Thyroid gland (tissue), 4 donors: ENCODE results near the gene CZIB. TPM values are rescaled to one million over a fixed set of nuclear protein-coding genes. Genes with fewer than 3 reads are reported as not detected.

Source experiments
- DNase-seq, 2 donors: peaks; one replicate each; pipeline ENCODE4 v3.0.0-alpha.2; 2019
- H3K27ac ChIP-seq, 3 donors: fragments of 200-600 bp; sonication (generic); 1 replicate in 2 of 3; 2 replicates in 1 of 3; pipeline ENCODE4 v1.5.1; 2016 to 2019; ENCODE audit warnings: mild to moderate bottlenecking in 1 of 3, moderate library complexity in 1 of 3
- H3K27me3 ChIP-seq: fragments of 200-600 bp; sonication (generic); one replicate; pipeline ENCODE4 v1.5.1; 2019
- H3K36me3 ChIP-seq, 2 donors: fragments of 200-600 bp; sonication (generic); one replicate each; pipeline ENCODE4 v1.5.1; 2016 to 2019
- H3K4me1 ChIP-seq, 2 donors: fragments of 200-600 bp; sonication (generic); one replicate each; pipeline ENCODE4 v1.5.1; 2017 to 2019
- H3K4me3 ChIP-seq, 3 donors: fragments of 200-600 bp; sonication (generic); replicated peaks in 1 of 3; 1 replicate in 2 of 3; 2 replicates in 1 of 3; pipeline ENCODE4 v1.5.1; 2016; ENCODE audit warnings: mild to moderate bottlenecking in 1 of 3
- H3K9me3 ChIP-seq: fragments of 200-600 bp; sonication (generic); one replicate; pipeline ENCODE4 v1.5.1; 2017
- CTCF ChIP-seq, 6 experiments: fragments of 200-600 bp in 3 of 6; fragments of 450-650 bp in 3 of 6; sonication (generic) in 3 of 6; IDR thresholded peaks; one replicate each; pipeline ENCODE4 v1.5.1; 2016 to 2019; ENCODE audit warnings: antibody characterized with exemption in 6 of 6, mild to moderate bottlenecking in 2 of 6, inconsistent platforms in 1 of 6, moderate library complexity in 1 of 6
- POLR2A ChIP-seq, 2 donors: fragments of 450-650 bp; IDR thresholded peaks; one replicate each; pipeline ENCODE4 v1.6.1; 2017; ENCODE audit warnings: antibody characterized with exemption in 2 of 2, mild to moderate bottlenecking in 2 of 2, moderate library complexity in 1 of 2
- WGBS, 2 donors: methylation state at CpG; one replicate each; pipeline ENCODE4 v1.1.5; 2017; 5-methylcytosine and 5-hydroxymethylcytosine counted together
- intact Hi-C: fragments of 100-400 bp; cut with DNase I; formaldehyde crosslinking; loops from one replicate; pipeline ENCODE4 v1.15.1; 2023
- total RNA-seq, 4 donors: library from RNA; depleted of rRNA; stranded (reverse); fragments of >200 nt; gene quantifications; one replicate each; pipeline ENCODE4 v1.2.3, GENCODE V29; 2016

Gene CZIB
- total RNA-seq, 4 donors from 2014 or later, result 37.6 to 67.9 (median 56.7) TPM

GRCh38 chr1:53197291-53198200 is 22.9 kb downstream of the CZIB start:
- Histone ChIP-seq H3K9me3 (no peaks in the 10 kb centered on the region), H3K4me3 (peak overlapping the region; percentile 36 to 97 (median 83)), H3K27ac (peak overlapping the region; percentile 82 to 97 (median 93)), H3K4me1 (peaks cover 22% of the 10 kb centered on the region in 2 donors), H3K27me3 (no peaks in the 10 kb centered on the region), H3K36me3 (peaks cover 3 to 12% of the 10 kb centered on the region in 2 donors)
- 32 to 34% methylated on average over 13 of the region's 13 CpGs for WGBS, 2 donors
- intact Hi-C loops, result no loop called here
- DNase-seq, result no peak
- TF ChIP-seq CTCF (IDR thresholded peaks at IDR 0.05) (no peak), POLR2A (IDR thresholded peaks at IDR 0.05) (no peak)

DNA sequence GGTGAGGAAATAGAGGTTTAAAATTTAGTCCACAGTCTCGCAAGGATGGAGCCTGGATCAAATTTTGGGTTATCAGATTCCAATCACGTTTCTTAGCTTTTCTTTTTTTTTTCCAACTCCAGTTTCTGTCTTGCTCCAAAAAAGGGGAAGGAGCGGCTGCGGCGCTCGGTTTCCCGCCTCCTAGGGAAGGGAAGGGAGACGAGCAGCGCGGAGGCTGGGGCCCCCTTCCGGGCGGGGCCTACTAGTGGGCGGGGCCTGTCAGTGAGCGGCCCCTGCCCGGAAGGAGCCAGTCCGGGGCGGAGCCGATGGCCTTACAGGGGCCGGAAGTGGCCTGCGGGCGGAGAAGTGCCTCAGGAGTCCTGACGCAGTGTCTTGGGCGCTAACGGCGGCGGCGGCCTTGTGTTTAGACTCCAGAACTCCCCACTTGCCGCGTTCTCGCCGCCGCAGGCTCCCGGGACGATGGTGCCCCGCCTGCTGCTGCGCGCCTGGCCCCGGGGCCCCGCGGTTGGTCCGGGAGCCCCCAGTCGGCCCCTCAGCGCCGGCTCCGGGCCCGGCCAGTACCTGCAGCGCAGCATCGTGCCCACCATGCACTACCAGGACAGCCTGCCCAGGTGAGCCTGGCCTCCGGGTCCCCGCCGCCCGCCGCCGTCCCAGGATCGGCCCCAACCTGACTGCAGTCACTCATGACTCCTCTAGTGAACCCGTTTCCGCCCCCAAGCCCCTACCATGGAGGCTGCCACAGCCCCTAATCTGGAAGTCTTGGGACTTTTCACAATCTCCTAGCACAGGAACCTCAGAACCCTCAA is 23.7 kb downstream of the CZIB start, which contains the start of gene CPT2:
TSS of gene CPT2 (plus strand) at position 340 of the 806 bp plus-strand sequence. CDS start at position 460, 120 bp downstream.
- 0 to 1% methylated on average over 24 to 44 of the region's 57 CpGs for WGBS, 2 donors
- peaks cover 22% of the 10 kb centered on the region in 2 donors for H3K4me1 ChIP-seq
- intact Hi-C loops, result no loop called here

DNA sequence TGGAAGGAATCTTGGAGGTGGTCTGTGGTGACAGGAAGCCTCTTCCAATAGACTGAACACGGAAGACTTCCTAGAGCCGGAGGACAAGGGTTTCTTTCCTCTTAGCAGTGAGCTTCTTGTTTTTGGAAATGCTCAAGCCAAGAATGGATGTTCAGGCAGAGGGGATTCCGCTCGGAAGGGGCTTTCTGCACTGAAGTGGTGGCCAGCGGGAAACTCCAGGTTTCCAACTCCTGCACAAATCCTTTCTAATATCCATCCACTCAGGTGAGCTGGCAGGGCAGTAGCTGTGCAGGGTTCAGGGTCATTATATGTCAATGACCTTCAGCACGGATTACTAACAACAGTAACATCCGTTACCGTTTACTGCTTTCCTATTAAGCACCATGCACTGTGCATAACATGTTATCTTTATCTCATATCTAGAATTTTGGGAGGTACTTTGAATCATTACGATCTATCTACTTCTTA is 24.4 kb downstream of the CZIB start:
- Histone ChIP-seq H3K4me1 (peaks cover 22% of the 10 kb centered on the region in 2 donors), H3K4me3 (peak overlapping the region in 1 of 3 donors; percentile 97), H3K36me3 (peaks cover 0 to 5% of the 10 kb centered on the region in 2 donors), H3K27ac (peak overlapping the region in 2 of 3 donors; percentile 93 to 97), H3K27me3 (no peaks in the 10 kb centered on the region), H3K9me3 (no peaks in the 10 kb centered on the region)
- WGBS, 2 donors, result 30 to 36% methylated on average over 9 of the region's 9 CpGs
- intact Hi-C loops, result no loop called here
- TF ChIP-seq CTCF (IDR thresholded peaks at IDR 0.05), result no peak
- TF ChIP-seq POLR2A (IDR thresholded peaks at IDR 0.05), result no peak
- no peak for DNase-seq

More for the DNA sequence above, 23.7 kb downstream of the CZIB start, which contains the start of gene CPT2:
- H3K27me3 ChIP-seq, result no peaks in the 10 kb centered on the region
- H3K4me3 ChIP-seq, result peak within 1 kb of the TSS; percentile 36 to 97 (median 83)
- peak; percentile 93 to 94 for DNase-seq
- H3K27ac ChIP-seq, result peak within 1 kb of the TSS; percentile 82 to 97 (median 93)
- peak in 3 of 6 experiments; percentile 7 to 16 (median 16) for TF ChIP-seq CTCF (IDR thresholded peaks at IDR 0.05)
- TF ChIP-seq POLR2A (IDR thresholded peaks at IDR 0.05), result peak; percentile 85 to 96
- peaks cover 0 to 6% of the 10 kb centered on the region in 2 donors for H3K36me3 ChIP-seq
- H3K9me3 ChIP-seq, result no peaks in the 10 kb centered on the region

- Histone ChIP-seq H3K4me1 (peaks cover 22% of the 10 kb centered on the region in 2 donors), H3K4me3 (no peak overlapping the region), H3K36me3 (no peaks in the 10 kb centered on the region), H3K27me3 (no peaks in the 10 kb centered on the region), H3K9me3 (no peaks in the 10 kb centered on the region), H3K27ac (peak overlapping the region in 2 of 3 donors; percentile 17 to 97)
- no peak for DNase-seq
- 89 to 90% methylated on average over 11 of the region's 11 CpGs for WGBS, 2 donors
- intact Hi-C loops, result no loop called here
- TF ChIP-seq CTCF (IDR thresholded peaks at IDR 0.05) (no peak), POLR2A (IDR thresholded peaks at IDR 0.05) (no peak)
Observed at GRCh38 chr1:53195246-53196016, 25.0 kb downstream of the CZIB start.
